GM06990 (cell line): ENCODE results near the gene ACP4.
A peak's percentile ranks its signal among the peaks of the same experiment; 100 is the strongest.

Experiments used
- DNase-seq: peaks from one replicate; pipeline ENCODE4 v3.0.0-alpha.2; 2011; ENCODE audit not compliant: insufficient read length; ENCODE audit errors: extremely low read depth
- H3K27me3 ChIP-seq: replicated peaks from 2 replicates; pipeline ENCODE4 v1.6.0; 2011; ENCODE audit warnings: low read length; ENCODE audit not compliant: control insufficient read depth, insufficient read depth
- H3K36me3 ChIP-seq: 2 replicates; pipeline ENCODE4 v1.5.1; 2011; ENCODE audit warnings: low read length; ENCODE audit not compliant: control insufficient read depth, insufficient read depth
- H3K4me3 ChIP-seq: replicated peaks from 2 replicates; pipeline ENCODE4 v1.5.1; 2011; ENCODE audit warnings: low read depth, mild to moderate bottlenecking, control low read depth, low read length
- TF ChIP-seq, protein P1 (sequence below): IDR thresholded peaks from 2 replicates; pipeline ENCODE4 v1.5.1; 2011; ENCODE audit warnings: low read length, control low read depth, mild to moderate bottlenecking, inconsistent platforms; ENCODE audit not compliant: insufficient read depth, poor library complexity, severe bottlenecking

ACP4 gene

GRCh38 chr19:50793558-50794065 is 3.4 kb downstream of the ACP4 start:
- Histone ChIP-seq H3K36me3 (peaks cover 21% of the 10 kb centered on the region), H3K27me3 (no peaks in the 10 kb centered on the region), H3K4me3 (no peak overlapping the region)
- DNase-seq: peak; percentile 46
- TF ChIP-seq, protein P1, sequence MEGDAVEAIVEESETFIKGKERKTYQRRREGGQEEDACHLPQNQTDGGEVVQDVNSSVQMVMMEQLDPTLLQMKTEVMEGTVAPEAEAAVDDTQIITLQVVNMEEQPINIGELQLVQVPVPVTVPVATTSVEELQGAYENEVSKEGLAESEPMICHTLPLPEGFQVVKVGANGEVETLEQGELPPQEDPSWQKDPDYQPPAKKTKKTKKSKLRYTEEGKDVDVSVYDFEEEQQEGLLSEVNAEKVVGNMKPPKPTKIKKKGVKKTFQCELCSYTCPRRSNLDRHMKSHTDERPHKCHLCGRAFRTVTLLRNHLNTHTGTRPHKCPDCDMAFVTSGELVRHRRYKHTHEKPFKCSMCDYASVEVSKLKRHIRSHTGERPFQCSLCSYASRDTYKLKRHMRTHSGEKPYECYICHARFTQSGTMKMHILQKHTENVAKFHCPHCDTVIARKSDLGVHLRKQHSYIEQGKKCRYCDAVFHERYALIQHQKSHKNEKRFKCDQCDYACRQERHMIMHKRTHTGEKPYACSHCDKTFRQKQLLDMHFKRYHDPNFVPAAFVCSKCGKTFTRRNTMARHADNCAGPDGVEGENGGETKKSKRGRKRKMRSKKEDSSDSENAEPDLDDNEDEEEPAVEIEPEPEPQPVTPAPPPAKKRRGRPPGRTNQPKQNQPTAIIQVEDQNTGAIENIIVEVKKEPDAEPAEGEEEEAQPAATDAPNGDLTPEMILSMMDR: no peak

DNA sequence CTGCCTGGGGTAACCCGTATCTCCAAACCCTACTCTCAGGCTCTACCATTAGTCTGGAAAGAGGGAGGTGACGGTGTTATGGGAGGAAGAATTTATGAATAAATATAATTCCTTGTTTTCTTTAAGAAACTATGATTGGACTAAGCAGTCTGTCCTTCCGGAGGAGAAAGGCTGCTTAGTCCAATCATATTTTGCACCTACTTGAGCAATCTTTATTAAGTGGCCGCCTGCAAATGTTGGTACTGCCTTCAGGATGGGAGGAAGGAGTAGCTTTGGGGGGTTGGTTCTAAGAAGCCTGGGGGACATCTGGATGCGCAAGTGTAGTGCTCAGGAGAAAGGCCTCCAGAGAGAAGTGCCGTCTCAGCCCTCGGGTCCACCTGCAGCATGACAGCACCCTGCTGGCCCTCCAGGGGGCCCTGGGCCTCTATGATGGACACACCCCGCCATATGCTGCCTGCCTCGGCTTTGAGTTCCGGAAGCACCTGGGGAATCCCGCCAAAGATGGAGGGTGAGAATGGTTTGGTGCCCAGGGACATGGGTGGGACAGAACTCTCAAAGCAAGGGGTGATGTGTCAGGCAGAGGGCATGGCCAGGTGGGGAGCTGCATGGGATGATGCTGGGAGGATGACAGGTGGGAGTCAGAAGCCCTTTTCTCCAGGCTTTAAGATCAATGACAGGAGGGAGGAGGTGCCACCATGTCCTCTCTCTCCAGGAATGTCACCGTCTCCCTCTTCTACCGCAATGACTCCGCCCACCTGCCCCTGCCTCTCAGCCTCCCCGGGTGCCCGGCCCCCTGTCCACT is 4.1 kb downstream of the ACP4 start:
- no peaks in the 10 kb centered on the region for H3K27me3 ChIP-seq
- peaks cover 26% of the 10 kb centered on the region for H3K36me3 ChIP-seq
- no peak overlapping the region for H3K4me3 ChIP-seq
- DNase-seq: peak; percentile 75
- TF ChIP-seq, protein P1: peak; percentile 58

- no peak overlapping the region for H3K4me3 ChIP-seq
- H3K36me3 ChIP-seq: peaks cover 34% of the 10 kb centered on the region
- TF ChIP-seq, protein P1: peak; percentile 49
- peak; percentile 74 for DNase-seq
- no peaks in the 10 kb centered on the region for H3K27me3 ChIP-seq
These were observed 4.9 kb downstream of the ACP4 start for GRCh38 chr19:50794876-50795663.

DNA sequence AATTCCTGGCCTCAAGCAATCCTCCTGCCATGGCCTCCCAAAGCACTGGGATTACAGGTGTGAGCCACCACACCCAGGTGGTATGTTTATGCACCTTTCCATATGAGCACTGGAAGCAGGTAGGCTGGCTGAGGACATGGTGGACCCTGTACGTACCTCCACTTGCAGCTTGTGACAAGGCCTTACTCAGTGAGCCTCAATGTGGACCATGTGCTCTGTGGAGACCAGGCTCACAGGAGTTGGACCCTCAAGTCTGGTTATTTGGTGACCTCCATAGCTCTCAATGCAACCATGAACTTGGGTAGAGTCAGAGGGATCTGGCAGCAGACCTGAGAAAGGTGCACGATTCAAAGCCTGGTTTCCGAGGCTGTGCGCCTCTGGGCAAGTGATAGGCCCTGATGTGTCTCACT is 5.5 kb downstream of the ACP4 start:
- DNase-seq: peak; percentile 37
- Histone ChIP-seq H3K27me3 (no peaks in the 10 kb centered on the region), H3K4me3 (no peak overlapping the region), H3K36me3 (peaks cover 35% of the 10 kb centered on the region)
- TF ChIP-seq, protein P1: no peak

DNA sequence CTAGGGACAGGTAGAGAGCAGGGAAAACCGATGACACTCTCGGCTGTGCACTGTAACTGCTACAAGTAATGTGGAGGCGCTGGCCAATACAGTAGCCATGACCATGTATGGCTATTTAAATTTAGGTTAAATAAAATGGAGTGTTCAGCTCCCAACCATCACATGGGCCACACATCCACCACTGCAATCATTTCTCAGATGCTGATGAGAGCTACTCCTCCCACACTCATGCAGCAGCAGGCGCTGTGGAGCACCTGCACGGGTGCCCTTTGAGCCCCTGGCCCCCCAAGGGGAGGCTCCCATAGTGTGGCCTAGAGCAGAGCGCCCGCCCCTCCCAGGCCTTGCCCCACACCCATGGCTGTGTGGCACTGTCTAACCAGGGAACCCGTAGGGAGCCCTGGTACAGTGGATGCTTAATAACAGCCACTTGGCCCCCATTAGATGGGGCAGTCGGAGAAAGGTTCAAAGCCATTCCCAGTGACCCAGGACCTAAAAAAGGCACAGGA is 6.0 kb downstream of the ACP4 start:
- TF ChIP-seq, protein P1: no peak
- Histone ChIP-seq H3K36me3 (peaks cover 38% of the 10 kb centered on the region), H3K27me3 (no peaks in the 10 kb centered on the region), H3K4me3 (no peak overlapping the region)
- peak; percentile 31 for DNase-seq
